IMR-90 (cell line): Measurements from ENCODE around the gene ADAMTS12. TPM values are rescaled to one million over a fixed set of nuclear protein-coding genes. Genes with fewer than 3 reads are reported as not detected.

Source experiments
- ATAC-seq: fragments of 200-7000 bp; cut with Tn5 transposase; 2 replicates; pipeline ENCODE4 v1.9.1; 2020; ENCODE audit warnings: low read depth, mild to moderate bottlenecking, moderate library complexity
- BruUV-seq: library from RNA; stranded (reverse); fragments of 400-500 nt; replicated peaks from 2 replicates; lab custom pipeline; 2021; lab: Mats Ljungman, UMichigan
- CTCF ChIA-PET: fragments of 300-600 bp; formaldehyde crosslinking; extraction: SDS; loops from one replicate; lab custom pipeline; 2021; ENCODE audit warnings: antibody characterized with exemption; lab: Yijun Ruan, JAX
- POLR2A ChIA-PET: fragments of 300-600 bp; sonication (Branson Sonifier 250); formaldehyde crosslinking; loops from one replicate; lab custom pipeline; 2022; ENCODE audit warnings: antibody characterized with exemption; ENCODE audit not compliant: unreplicated experiment; lab: Charles Lee
- DNase-seq: peaks from one replicate; pipeline ENCODE4 v3.0.0; 2013
- H2AFZ ChIP-seq: replicated peaks from 2 replicates; pipeline ENCODE3; 2013; ENCODE audit warnings: low read length, mild to moderate bottlenecking; ENCODE audit not compliant: poor library complexity
- H2AK5ac ChIP-seq: 2 replicates; pipeline ENCODE4 v1.6.1; 2013; ENCODE audit warnings: low read depth, low read length, inconsistent platforms
- H2AK9ac ChIP-seq: replicated peaks from 2 replicates; pipeline ENCODE3; 2013; ENCODE audit warnings: mild to moderate bottlenecking, low read depth, low read length, moderate library complexity; ENCODE audit not compliant: poor library complexity
- H2BK120ac ChIP-seq: 2 replicates; pipeline ENCODE4 v1.6.1; 2013; ENCODE audit warnings: low read depth, low read length, inconsistent platforms
- H2BK15ac ChIP-seq: 3 replicates; pipeline ENCODE4 v1.6.1; 2013; ENCODE audit warnings: low read depth, low read length, inconsistent platforms
- H2BK20ac ChIP-seq: 2 replicates; pipeline ENCODE4 v1.6.1; 2013; ENCODE audit warnings: low read depth, mild to moderate bottlenecking, inconsistent platforms, low read length, moderate library complexity
- H2BK5ac ChIP-seq: 2 replicates; pipeline ENCODE4 v1.6.1; 2013; ENCODE audit warnings: mild to moderate bottlenecking, low read depth, low read length, inconsistent platforms; ENCODE audit not compliant: poor library complexity, severe bottlenecking
- H3K14ac ChIP-seq: replicated peaks from 2 replicates; pipeline ENCODE4 v1.6.1; 2013; ENCODE audit warnings: low read depth, low read length, inconsistent platforms
- H3K18ac ChIP-seq: 2 replicates; pipeline ENCODE4 v1.6.1; 2013; ENCODE audit warnings: low read depth, low read length, control low read depth
- H3K23ac ChIP-seq: 2 replicates; pipeline ENCODE4 v1.6.1; 2013; ENCODE audit warnings: low read depth, low read length, inconsistent platforms
- H3K27ac ChIP-seq: 2 replicates; pipeline ENCODE4 v1.5.1; 2013; ENCODE audit warnings: mild to moderate bottlenecking, control low read depth, low read length; ENCODE audit not compliant: insufficient read depth
- H3K27me3 ChIP-seq: 2 replicates; pipeline ENCODE4 v1.6.1; 2013; ENCODE audit warnings: low read length; ENCODE audit not compliant: control insufficient read depth, insufficient read depth
- H3K36me3 ChIP-seq: 2 replicates; pipeline ENCODE4 v1.6.1; 2013; ENCODE audit warnings: low read length, mixed read lengths; ENCODE audit not compliant: control insufficient read depth, insufficient read depth
- H3K4ac ChIP-seq: 2 replicates; pipeline ENCODE4 v1.6.1; 2013; ENCODE audit warnings: low read depth, low read length, inconsistent platforms
- H3K4me1 ChIP-seq: 2 replicates; pipeline ENCODE4 v1.6.1; 2013; ENCODE audit warnings: low read length, mixed read lengths; ENCODE audit not compliant: control insufficient read depth, insufficient read depth
- H3K4me2 ChIP-seq: 2 replicates; pipeline ENCODE4 v1.6.1; 2013; ENCODE audit warnings: low read depth, mild to moderate bottlenecking, control low read depth, low read length, moderate library complexity
- H3K4me3 ChIP-seq: 2 replicates; pipeline ENCODE4 v1.5.1; 2013; ENCODE audit warnings: low read depth, mild to moderate bottlenecking, control low read depth, low read length, moderate library complexity; ENCODE audit not compliant: insufficient read depth
- H3K56ac ChIP-seq: 2 replicates; pipeline ENCODE4 v1.6.1; 2013; ENCODE audit warnings: low read length, inconsistent platforms; ENCODE audit not compliant: insufficient read depth; ENCODE audit errors: extremely low read depth
- H3K79me1 ChIP-seq, 2 experiments: 2 replicates each; pipeline ENCODE4 v1.6.1; 2013; ENCODE audit warnings: low read length in 2 of 2, inconsistent platforms in 1 of 2, low read depth in 1 of 2
- H3K9ac ChIP-seq: 2 replicates; pipeline ENCODE4 v1.6.1; 2013; ENCODE audit warnings: low read depth, low read length, control low read depth
- H3K9me1 ChIP-seq: 2 replicates; pipeline ENCODE4 v1.6.1; 2013; ENCODE audit warnings: low read length, inconsistent platforms; ENCODE audit not compliant: insufficient read depth
- H3K9me3 ChIP-seq: 2 replicates; pipeline ENCODE4 v1.6.1; 2013; ENCODE audit warnings: low read length; ENCODE audit not compliant: control insufficient read depth, insufficient read depth
- H4K20me1 ChIP-seq: 2 replicates; pipeline ENCODE4 v1.6.1; 2013; ENCODE audit warnings: low read length, inconsistent platforms; ENCODE audit not compliant: insufficient read depth
- H4K5ac ChIP-seq: 2 replicates; pipeline ENCODE4 v1.6.1; 2013; ENCODE audit warnings: mild to moderate bottlenecking, low read depth, low read length, control low read depth
- H4K8ac ChIP-seq, 2 experiments: 2 replicates each; pipeline ENCODE4 v1.6.1; 2013; ENCODE audit warnings: low read depth in 2 of 2, low read length in 2 of 2, control low read depth in 1 of 2, inconsistent platforms in 1 of 2
- H4K91ac ChIP-seq: 2 replicates; pipeline ENCODE4 v1.6.1; 2013; ENCODE audit warnings: low read depth, low read length, inconsistent platforms; ENCODE audit not compliant: insufficient read depth
- BHLHE40 ChIP-seq: fragments of 150-350 bp; IDR thresholded peaks from 2 replicates; pipeline ENCODE4 v1.6.1; 2016; ENCODE audit warnings: mild to moderate bottlenecking, low read depth, low read length
- CEBPB ChIP-seq: IDR thresholded peaks from 2 replicates; pipeline ENCODE4 v1.6.1; 2012; ENCODE audit warnings: low read depth, low read length, improper control_type of control experiment
- CHD1 ChIP-seq: IDR thresholded peaks from 2 replicates; pipeline ENCODE4 v1.6.1; 2012; ENCODE audit warnings: low read depth, low read length, improper control_type of control experiment
- CTCF ChIP-seq: conservative IDR thresholded peaks from 2 replicates; pipeline ENCODE4 v1.5.1; 2012; ENCODE audit warnings: mild to moderate bottlenecking, low read depth, low read length, improper control_type of control experiment
- ELK1 ChIP-seq: fragments of 150-350 bp; IDR thresholded peaks from 2 replicates; pipeline ENCODE4 v1.6.1; 2016; ENCODE audit warnings: low read depth, mild to moderate bottlenecking, low read length, moderate library complexity, borderline replicate concordance
- FOS ChIP-seq: fragments of 150-350 bp; IDR thresholded peaks from 2 replicates; pipeline ENCODE4 v1.6.1; 2016; ENCODE audit warnings: low read depth, low read length
- MAFK ChIP-seq: IDR thresholded peaks from 2 replicates; pipeline ENCODE4 v1.6.1; 2012; ENCODE audit warnings: low read depth, low read length, improper control_type of control experiment
- MAZ ChIP-seq: IDR thresholded peaks from 2 replicates; pipeline ENCODE4 v1.6.1; 2012; ENCODE audit warnings: low read depth, mild to moderate bottlenecking, low read length, improper control_type of control experiment, moderate library complexity, borderline replicate concordance
- MXI1 ChIP-seq: IDR thresholded peaks from 2 replicates; pipeline ENCODE4 v1.6.1; 2012; ENCODE audit warnings: low read depth, mild to moderate bottlenecking, low read length, moderate library complexity, borderline replicate concordance
- NFE2L2 ChIP-seq: fragments of 150-350 bp; IDR thresholded peaks from 2 replicates; pipeline ENCODE4 v1.6.1; 2016; ENCODE audit warnings: low read depth, mild to moderate bottlenecking, low read length
- POLR2A ChIP-seq: IDR thresholded peaks from 2 replicates; pipeline ENCODE4 v1.6.1; 2012; ENCODE audit warnings: mild to moderate bottlenecking, low read depth, low read length
- RAD21 ChIP-seq: IDR thresholded peaks from 2 replicates; pipeline ENCODE4 v1.6.1; 2012; ENCODE audit warnings: low read length, improper control_type of control experiment
- RCOR1 ChIP-seq: IDR thresholded peaks from 2 replicates; pipeline ENCODE4 v1.6.1; 2012; ENCODE audit warnings: mild to moderate bottlenecking, low read length, improper control_type of control experiment; ENCODE audit not compliant: insufficient replicate concordance
- RFX5 ChIP-seq: IDR thresholded peaks from 2 replicates; pipeline ENCODE4 v1.8.0; 2012; ENCODE audit warnings: low read depth, mild to moderate bottlenecking, low read length, moderate library complexity
- SMC3 ChIP-seq: fragments of 150-350 bp; IDR thresholded peaks from 2 replicates; pipeline ENCODE4 v1.6.1; 2016; ENCODE audit warnings: low read depth, mild to moderate bottlenecking, antibody characterized with exemption, low read length, moderate library complexity
- USF2 ChIP-seq: fragments of 150-350 bp; IDR thresholded peaks from 2 replicates; pipeline ENCODE4 v1.6.1; 2017; ENCODE audit warnings: mild to moderate bottlenecking, antibody characterized with exemption, low read length, low read depth
- WGBS, 2 experiments: methylation state at CpG; one replicate each; pipeline versions ENCODE4 v1.1.5 to v1.1.7; 2013; ENCODE audit warnings: missing lambda C conversion rate in 2 of 2; ENCODE audit not compliant: insufficient read length in 1 of 2; ENCODE audit errors: extremely low coverage in 2 of 2; 5-methylcytosine and 5-hydroxymethylcytosine counted together
- dilution Hi-C: fragments of 300-500 bp; cut with HindIII; formaldehyde crosslinking; loops from one replicate; pipeline ENCODE4 v1.14.3; 2018; ENCODE audit warnings: low sequenced_read_pairs; ENCODE audit not compliant: unreplicated experiment
- in situ Hi-C: fragments of 300-500 bp; cut with MboI; formaldehyde crosslinking; loops from 3 replicates; pipeline ENCODE4 v1.14.3; 2019; ENCODE audit warnings: low sequenced_read_pairs, inconsistent platforms, mixed read lengths
- intact Hi-C: fragments of 100-400 bp; cut with micrococcal nuclease; formaldehyde crosslinking; loops from 2 replicates; pipeline ENCODE4 v1.10.0; 2022
- polyA plus RNA-seq, 3 experiments: library from polyadenylated mRNA; depleted of rRNA; stranded (reverse); fragments of >200 nt; gene quantifications; 2 replicates each; pipeline ENCODE4 v1.2.3, GENCODE V29; 2012; ENCODE audit warnings: low replicate concordance in 1 of 3
- total RNA-seq: library from RNA; depleted of rRNA; stranded (reverse); fragments of >200 nt; gene quantifications from 2 replicates; pipeline ENCODE4 v1.2.3, GENCODE V29; 2012

Gene ADAMTS12
- total and polyA plus RNA-seq, 2 of the 4 experiments (the other 2 are of a cell fraction): 27.3 to 51.3 TPM

- H3K9ac ChIP-seq: no peak overlapping the region
- intact Hi-C loops (no loop called here), in situ Hi-C loops (no loop called here), dilution Hi-C loops (no loop called here)
- H2AFZ ChIP-seq: no peak overlapping the region
- TF ChIP-seq NFE2L2: no peak
- no peak for TF ChIP-seq MAFK
- no peak for TF ChIP-seq POLR2A
- TF ChIP-seq ELK1: no peak
- TF ChIP-seq BHLHE40: no peak
- TF ChIP-seq CHD1: no peak
- TF ChIP-seq CTCF: no peak
- TF ChIP-seq CEBPB: no peak
- no peak for TF ChIP-seq RFX5
- TF ChIP-seq FOS: no peak
- TF ChIP-seq RCOR1: no peak
- TF ChIP-seq USF2: no peak
- no peak for TF ChIP-seq MAZ
- TF ChIP-seq RAD21: no peak
- TF ChIP-seq SMC3: no peak
- no peak for TF ChIP-seq MXI1
- DNase-seq (no peak), ATAC-seq (no peak)
- ChIA-PET POLR2A (no interaction called here), CTCF (no interaction called here)
- peaks cover 5% of the 10 kb centered on the region; the same call in 1 of the 2 replicates for H4K20me1 ChIP-seq
- H2AK5ac ChIP-seq: no peak overlapping the region
- H3K9me3 ChIP-seq: no peaks in the 10 kb centered on the region
- H2AK9ac ChIP-seq: no peak overlapping the region
- no peak overlapping the region for H3K4me2 ChIP-seq
- H3K79me1 ChIP-seq: peaks cover 4 to 22% of the 10 kb centered on the region in 2 experiments; a peak in 2 of 4 replicates
- H3K4ac ChIP-seq: no peak overlapping the region
- H4K91ac ChIP-seq: no peak overlapping the region
- H2BK15ac ChIP-seq: no peak overlapping the region; the same call in 2 of the 3 replicates
- H3K27me3 ChIP-seq: no peaks in the 10 kb centered on the region
- no peaks in the 10 kb centered on the region; the same call in none of the 2 replicates for H3K9me1 ChIP-seq
- H2BK20ac ChIP-seq: no peak overlapping the region
- BruUV-seq: no TSS peak
- H3K18ac ChIP-seq: no peak overlapping the region
- no peak overlapping the region for H3K4me3 ChIP-seq
- no peak overlapping the region for H3K27ac ChIP-seq
- H4K5ac ChIP-seq: no peak overlapping the region
- WGBS, 2 experiments: 100% methylated on average over 1 of the region's 7 CpGs; no CpG with 5 or more reads in 1 of the 2 experiments
- H4K8ac ChIP-seq: no peak overlapping the region
- H2BK120ac ChIP-seq: no peak overlapping the region
- H3K14ac ChIP-seq: no peak overlapping the region
- H3K23ac ChIP-seq: no peak overlapping the region
- no peak overlapping the region for H2BK5ac ChIP-seq
- H3K56ac ChIP-seq: no peak overlapping the region
- peaks cover 9% of the 10 kb centered on the region for H3K4me1 ChIP-seq
- no peaks in the 10 kb centered on the region for H3K36me3 ChIP-seq
These were observed 63.0 kb downstream of the ADAMTS12 start for GRCh38 chr5:33828626-33829308.
